Caco-2 (cell line): ENCODE measurements around the gene CMTM7. TPM values are rescaled to one million over a fixed set of nuclear protein-coding genes. Genes with fewer than 3 reads are reported as not detected.
"Not testable (repeated sequence)": the region's sequence is repeated elsewhere in the genome, so short reads cannot be mapped to it uniquely, and the experiment has no call there.

Experiments used
- BruUV-seq: library from RNA; stranded (reverse); fragments of 400-500 nt; replicated peaks from 2 replicates; lab custom pipeline; 2021; lab: Mats Ljungman, UMichigan
- CTCF ChIA-PET: fragments of 300-600 bp; sonication (Branson Sonifier 250); formaldehyde crosslinking; loops from one replicate; lab custom pipeline; 2022; ENCODE audit warnings: antibody characterized with exemption; lab: Charles Lee
- POLR2A ChIA-PET: fragments of 300-600 bp; sonication (Branson Sonifier 250); formaldehyde crosslinking; loops from one replicate; lab custom pipeline; 2022; ENCODE audit warnings: antibody characterized with exemption; lab: Charles Lee
- DNase-seq, 2 experiments: peaks; one replicate each; pipeline versions ENCODE4 v3.0.0 to v3.0.0-alpha.2; 2020 to 2022
- H3K27me3 ChIP-seq: replicated peaks from 2 replicates; pipeline ENCODE4 v1.6.0; 2011; ENCODE audit warnings: low read length; ENCODE audit not compliant: control insufficient read depth, insufficient read depth
- H3K36me3 ChIP-seq: 2 replicates; pipeline ENCODE4 v1.5.1; 2011; ENCODE audit warnings: low read length; ENCODE audit not compliant: control insufficient read depth, insufficient read depth
- H3K4me1 ChIP-seq: fragments of 250-450 bp; sonication (Bioruptor Pico); 2 replicates; pipeline ENCODE4 v1.5.1; 2020; ENCODE audit warnings: mild to moderate bottlenecking
- H3K4me3 ChIP-seq: 2 replicates; pipeline ENCODE4 v1.5.1; 2011; ENCODE audit warnings: low read depth, mild to moderate bottlenecking, control low read depth, low read length
- H3K9me3 ChIP-seq: fragments of 250-450 bp; sonication (Bioruptor Pico); 2 replicates; pipeline ENCODE4 v1.5.1; 2020; ENCODE audit warnings: mild to moderate bottlenecking, moderate library complexity
- H3K27ac Mint-ChIP-seq: one replicate; pipeline ENCODE4 v1.8.0; 2022; ENCODE audit warnings: mixed read lengths; ENCODE audit not compliant: unreplicated experiment
- H3K27me3 Mint-ChIP-seq: one replicate; pipeline ENCODE4 v1.8.0; 2022; ENCODE audit warnings: mixed read lengths; ENCODE audit not compliant: insufficient read depth, unreplicated experiment
- H3K36me3 Mint-ChIP-seq: one replicate; pipeline ENCODE4 v1.8.0; 2022; ENCODE audit warnings: mild to moderate bottlenecking, mixed read lengths; ENCODE audit not compliant: insufficient read depth, unreplicated experiment
- H3K4me1 Mint-ChIP-seq: one replicate; pipeline ENCODE4 v1.8.0; 2022; ENCODE audit warnings: low read depth, mixed read lengths; ENCODE audit not compliant: unreplicated experiment
- H3K4me3 Mint-ChIP-seq: one replicate; pipeline ENCODE4 v1.8.0; 2022; ENCODE audit warnings: mild to moderate bottlenecking, moderate library complexity, mixed read lengths; ENCODE audit not compliant: unreplicated experiment
- H3K9me3 Mint-ChIP-seq: one replicate; pipeline ENCODE4 v1.8.0; 2022; ENCODE audit warnings: mixed read lengths; ENCODE audit not compliant: unreplicated experiment
- intact Hi-C: fragments of 100-400 bp; cut with micrococcal nuclease; formaldehyde crosslinking; loops from one replicate; pipeline ENCODE4 v1.10.0; 2022; ENCODE audit not compliant: unreplicated experiment
- total RNA-seq: library from RNA; stranded (reverse); gene quantifications from 2 replicates; pipeline ENCODE4 v1.2.3, GENCODE V29; 2022
- TF ChIP-seq, protein P1 (sequence below), 2 experiments: fragments of 200-600 bp in 1 of 2; IDR thresholded peaks; 1 replicate in 1 of 2; 2 replicates in 1 of 2; pipeline versions ENCODE4 v1.5.1 to v1.8.0; 2011 to 2022; ENCODE audit warnings: antibody characterized with exemption in 1 of 2, control low read depth in 1 of 2, inconsistent platforms in 1 of 2, low read depth in 1 of 2, low read length in 1 of 2, mild to moderate bottlenecking in 1 of 2, moderate library complexity in 1 of 2; ENCODE audit not compliant: insufficient read depth in 1 of 2, severe bottlenecking in 1 of 2, unreplicated experiment in 1 of 2

The CMTM7 gene
- total RNA-seq, 1 experiment from 2014 or later = 27.0 TPM

DNA sequence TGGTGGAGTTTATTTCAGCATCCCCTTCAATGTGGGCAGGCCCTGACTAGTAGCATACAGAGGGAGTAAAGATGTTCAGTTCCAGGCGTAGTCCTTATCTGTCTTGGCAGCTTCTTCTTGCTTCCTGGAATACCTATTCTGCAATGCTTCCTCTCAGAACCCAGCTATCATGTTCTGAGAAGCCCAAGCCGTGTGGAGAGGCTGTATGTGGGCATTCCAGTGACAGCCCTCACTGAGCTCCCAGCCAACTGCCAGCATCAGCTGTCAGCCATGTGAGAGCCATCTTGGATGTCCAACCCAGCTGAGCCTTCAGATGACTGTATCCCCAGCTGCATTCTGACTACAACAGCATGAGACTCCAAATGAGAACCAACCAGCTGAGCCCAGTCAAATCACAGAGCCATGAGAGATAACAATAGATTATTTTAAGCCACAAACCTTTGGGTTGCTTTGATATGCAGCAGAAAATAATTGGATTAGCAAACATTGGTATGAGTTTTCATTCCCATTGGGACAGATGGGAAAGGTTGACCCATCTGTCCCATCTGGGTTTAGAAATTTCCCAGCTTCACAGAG, 8.4 kb upstream of the CMTM7 start:
- Mint-ChIP-seq H3K36me3 (peaks cover 9% of the 10 kb centered on the region), H3K4me3 (no peak overlapping the region)
- CTCF ChIA-PET = no interaction called here

DNA sequence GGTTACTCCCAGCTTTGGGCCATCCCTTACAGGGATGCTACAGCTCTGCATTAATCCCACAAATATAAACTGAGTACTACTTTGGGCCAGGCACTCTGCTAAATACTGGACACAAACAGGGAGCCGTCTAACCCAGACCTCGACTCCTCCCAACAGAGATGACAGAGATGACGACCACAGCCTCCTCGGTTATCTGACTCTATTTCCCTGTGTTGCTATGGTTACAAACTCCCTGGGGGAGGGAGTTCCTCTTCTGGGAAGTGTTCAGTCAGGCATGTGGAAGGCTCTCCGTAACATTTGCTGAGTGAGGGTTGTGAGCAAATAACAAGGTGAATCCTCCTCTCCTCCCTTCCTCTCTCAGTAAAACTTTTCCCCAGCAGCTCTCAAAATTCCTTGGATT, 6.7 kb upstream of the CMTM7 start:
- H3K9me3 ChIP-seq = no peaks in the 10 kb centered on the region
- Mint-ChIP-seq H3K4me3 (no peak overlapping the region), H3K27ac (peak overlapping the region; percentile 39), H3K36me3 (peaks cover 9% of the 10 kb centered on the region), H3K4me1 (peaks cover 6% of the 10 kb centered on the region), H3K9me3 (no peaks in the 10 kb centered on the region), H3K27me3 (no peaks in the 10 kb centered on the region)
- BruUV-seq = no TSS peak
- no peak overlapping the region for H3K4me3 ChIP-seq
- DNase-seq = no peak
- TF ChIP-seq, protein P1, sequence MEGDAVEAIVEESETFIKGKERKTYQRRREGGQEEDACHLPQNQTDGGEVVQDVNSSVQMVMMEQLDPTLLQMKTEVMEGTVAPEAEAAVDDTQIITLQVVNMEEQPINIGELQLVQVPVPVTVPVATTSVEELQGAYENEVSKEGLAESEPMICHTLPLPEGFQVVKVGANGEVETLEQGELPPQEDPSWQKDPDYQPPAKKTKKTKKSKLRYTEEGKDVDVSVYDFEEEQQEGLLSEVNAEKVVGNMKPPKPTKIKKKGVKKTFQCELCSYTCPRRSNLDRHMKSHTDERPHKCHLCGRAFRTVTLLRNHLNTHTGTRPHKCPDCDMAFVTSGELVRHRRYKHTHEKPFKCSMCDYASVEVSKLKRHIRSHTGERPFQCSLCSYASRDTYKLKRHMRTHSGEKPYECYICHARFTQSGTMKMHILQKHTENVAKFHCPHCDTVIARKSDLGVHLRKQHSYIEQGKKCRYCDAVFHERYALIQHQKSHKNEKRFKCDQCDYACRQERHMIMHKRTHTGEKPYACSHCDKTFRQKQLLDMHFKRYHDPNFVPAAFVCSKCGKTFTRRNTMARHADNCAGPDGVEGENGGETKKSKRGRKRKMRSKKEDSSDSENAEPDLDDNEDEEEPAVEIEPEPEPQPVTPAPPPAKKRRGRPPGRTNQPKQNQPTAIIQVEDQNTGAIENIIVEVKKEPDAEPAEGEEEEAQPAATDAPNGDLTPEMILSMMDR (IDR thresholded peaks at IDR 0.05; ENCODE audit: insufficient read depth in 1 of 2, low read depth in 1 of 2, low read length in 1 of 2, severe bottlenecking in 1 of 2, unreplicated experiment in 1 of 2) = no peak
- intact Hi-C loops = no loop called here
- H3K27me3 ChIP-seq = no peaks in the 10 kb centered on the region
- POLR2A ChIA-PET = no interaction called here
- H3K36me3 ChIP-seq = no peaks in the 10 kb centered on the region
- CTCF ChIA-PET = no interaction called here
- H3K4me1 ChIP-seq = no peaks in the 10 kb centered on the region

More for the DNA sequence above, 8.4 kb upstream of the CMTM7 start:
- no peak for DNase-seq
- no peak overlapping the region for H3K27ac Mint-ChIP-seq
- TF ChIP-seq, protein P1 (IDR thresholded peaks at IDR 0.05; ENCODE audit: insufficient read depth in 1 of 2, low read depth in 1 of 2, low read length in 1 of 2, severe bottlenecking in 1 of 2, unreplicated experiment in 1 of 2) = no peak
- BruUV-seq = no TSS peak
- Histone ChIP-seq H3K4me1 (no peaks in the 10 kb centered on the region), H3K27me3 (no peaks in the 10 kb centered on the region), H3K9me3 (no peaks in the 10 kb centered on the region), H3K36me3 (no peaks in the 10 kb centered on the region), H3K4me3 (no peak overlapping the region)
- intact Hi-C loops = no loop called here
- H3K9me3 Mint-ChIP-seq = no peaks in the 10 kb centered on the region
- peaks cover 6% of the 10 kb centered on the region for H3K4me1 Mint-ChIP-seq
- POLR2A ChIA-PET = interaction anchor here (1.3 kb wide), 1 partner anchor 8 kb away, joined by 5 read pairs; the partner anchor contains the start of gene CMTM7
- no peaks in the 10 kb centered on the region for H3K27me3 Mint-ChIP-seq

DNA sequence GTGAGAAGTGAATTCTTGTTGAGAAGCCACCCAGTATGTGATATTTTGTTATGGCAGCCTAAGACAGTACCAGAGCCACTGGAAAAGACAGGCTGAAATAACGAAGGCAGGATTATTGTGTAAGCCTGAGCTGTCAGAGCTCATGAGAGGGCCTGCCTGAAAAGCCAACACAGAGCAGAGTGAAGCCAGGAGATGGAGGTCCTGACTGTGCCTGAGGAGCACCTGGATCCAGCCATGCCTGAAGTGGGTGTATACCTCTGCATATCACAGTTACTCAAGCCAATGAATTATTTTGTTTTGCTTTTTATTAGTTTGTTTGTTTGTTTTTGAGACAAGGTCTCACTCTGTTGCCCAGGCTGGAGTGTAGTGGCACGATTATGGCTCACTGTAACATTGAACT, 4.1 kb upstream of the CMTM7 start:
- BruUV-seq = no TSS peak
- H3K9me3 ChIP-seq = no peaks in the 10 kb centered on the region
- intact Hi-C loops = no loop called here
- TF ChIP-seq, protein P1 (IDR thresholded peaks at IDR 0.05; ENCODE audit: insufficient read depth in 1 of 2, low read depth in 1 of 2, low read length in 1 of 2, severe bottlenecking in 1 of 2, unreplicated experiment in 1 of 2) = no peak
- Mint-ChIP-seq H3K27me3 (no peaks in the 10 kb centered on the region), H3K4me1 (peaks cover 13% of the 10 kb centered on the region), H3K27ac (no peak overlapping the region), H3K9me3 (no peaks in the 10 kb centered on the region), H3K4me3 (no peak overlapping the region), H3K36me3 (peaks cover 9% of the 10 kb centered on the region)
- no peak overlapping the region for H3K4me3 ChIP-seq
- no peak for DNase-seq
- H3K36me3 ChIP-seq = no peaks in the 10 kb centered on the region
- ChIA-PET CTCF (no interaction called here), POLR2A (no interaction called here)
- no peaks in the 10 kb centered on the region for H3K4me1 ChIP-seq
- H3K27me3 ChIP-seq = no peaks in the 10 kb centered on the region

DNA sequence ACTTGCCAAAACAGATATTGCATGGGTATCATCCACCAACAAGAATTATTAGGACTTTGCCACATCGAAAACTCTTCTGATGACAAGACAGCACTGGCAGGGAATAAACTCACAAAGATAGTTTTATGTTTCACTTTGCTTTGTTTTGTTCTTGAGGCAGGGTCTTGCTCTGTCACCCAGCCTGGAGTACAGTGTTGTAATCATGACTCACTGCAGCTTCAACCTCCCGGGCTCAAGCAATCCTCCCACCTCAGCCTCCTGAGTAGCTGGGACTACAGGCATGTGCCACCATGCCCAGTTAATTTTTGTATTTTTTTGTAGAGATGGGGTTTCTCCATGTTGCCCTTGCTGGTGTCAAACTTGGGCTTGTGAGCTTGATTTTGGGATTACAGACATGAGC, 2.1 kb upstream of the CMTM7 start:
- H3K4me1 ChIP-seq, H3K4me3 Mint-ChIP-seq, BruUV-seq, H3K9me3 ChIP-seq, DNase-seq, H3K27me3 Mint-ChIP-seq, H3K4me3 ChIP-seq, intact Hi-C loops, H3K27ac Mint-ChIP-seq, H3K27me3 ChIP-seq, POLR2A ChIA-PET, H3K9me3 Mint-ChIP-seq, H3K36me3 Mint-ChIP-seq, H3K36me3 ChIP-seq: not testable (repeated sequence)
- peaks cover 17% of the 10 kb centered on the region for H3K4me1 Mint-ChIP-seq
- CTCF ChIA-PET = interaction anchor here (0.6 kb wide), 1 partner anchor 595 kb away, joined by 4 read pairs; no protein-coding TSS in a partner anchor
